HUDEP-2 (cell line): ENCODE results near the gene PKP1.

Experiments used
- DNase-seq, 76 experiments: peaks; one replicate each; lab custom pipeline; 2025; ENCODE audit not compliant: unreplicated experiment in 76 of 76; lab: John Stamatoyannopoulos, UW

PKP1 gene

GRCh38 chr1:201346987-201347386 is 63.7 kb downstream of the PKP1 start:
- no peak for DNase-seq

GRCh38 chr1:201347498-201348210 is 64.3 kb downstream of the PKP1 start:
- DNase-seq = no peak

- peak in 27 of 76 experiments; percentile 1 to 62 (median 20) for DNase-seq
Observed at GRCh38 chr1:201348211-201348566, 64.9 kb downstream of the PKP1 start.

- no peak for DNase-seq
Observed at GRCh38 chr1:201349092-201349491, 65.8 kb downstream of the PKP1 start.

- no peak for DNase-seq
Observed at GRCh38 chr1:201350361-201350725, 67.0 kb downstream of the PKP1 start.

- no peak for DNase-seq
Observed at GRCh38 chr1:201350884-201351283, 67.6 kb downstream of the PKP1 start.

DNA sequence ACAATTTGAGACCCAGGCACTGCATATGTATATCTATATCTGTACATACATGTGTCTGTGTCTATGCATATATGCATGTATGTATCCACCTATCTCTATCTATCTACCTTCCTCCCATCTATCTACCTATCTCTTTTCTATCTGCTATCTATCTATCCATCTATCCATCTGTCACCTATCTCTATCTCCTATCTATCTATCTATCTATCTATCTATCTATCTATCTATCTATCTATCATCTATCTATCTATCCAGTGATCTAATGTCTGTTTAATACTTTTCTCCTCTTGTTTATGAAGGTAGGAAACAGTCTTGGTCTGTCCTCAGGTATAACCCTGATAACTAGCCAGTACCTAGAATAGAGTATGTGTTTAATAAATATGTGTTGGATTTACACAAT is 68.3 kb downstream of the PKP1 start:
- no peak for DNase-seq

DNA sequence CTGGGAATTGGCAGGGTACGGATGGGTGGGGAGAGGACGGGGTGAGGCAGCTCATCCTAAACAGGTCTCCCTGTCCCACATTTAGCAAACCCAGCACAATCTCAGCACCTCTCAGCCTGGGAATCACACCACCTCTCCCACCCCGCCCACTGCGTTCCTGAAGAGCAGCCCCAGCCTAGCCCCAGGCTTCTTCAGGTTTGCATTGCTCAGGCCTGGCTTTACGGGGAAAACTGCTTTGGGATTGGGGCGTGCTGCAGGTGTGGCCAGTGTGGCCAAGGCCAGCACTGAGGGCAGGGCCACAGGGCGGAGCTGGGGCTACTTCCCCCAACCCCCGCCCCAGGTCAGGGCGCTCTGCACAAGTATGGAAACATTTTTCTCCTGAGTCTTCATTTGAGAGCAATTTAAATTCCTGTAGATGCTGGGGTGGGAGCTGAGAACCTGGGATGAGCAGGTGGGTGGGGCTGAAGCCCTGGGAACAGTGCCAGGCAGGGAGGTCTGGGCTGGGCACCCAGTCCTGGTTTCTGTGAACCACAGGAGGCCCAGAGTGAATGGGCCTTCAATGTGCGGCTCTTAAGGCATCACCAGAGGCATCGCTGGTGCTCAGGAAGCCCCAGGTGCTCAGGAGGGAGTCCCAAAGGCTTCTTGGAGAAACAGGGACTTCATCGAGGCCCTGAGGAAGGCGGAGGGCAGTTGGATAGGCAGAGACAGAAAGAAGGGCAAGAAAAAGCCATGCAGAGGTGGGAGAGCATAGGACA is 70.1 kb downstream of the PKP1 start:
- DNase-seq = no peak

GRCh38 chr1:201354151-201354900 is 71.0 kb downstream of the PKP1 start:
- no peak for DNase-seq

DNA sequence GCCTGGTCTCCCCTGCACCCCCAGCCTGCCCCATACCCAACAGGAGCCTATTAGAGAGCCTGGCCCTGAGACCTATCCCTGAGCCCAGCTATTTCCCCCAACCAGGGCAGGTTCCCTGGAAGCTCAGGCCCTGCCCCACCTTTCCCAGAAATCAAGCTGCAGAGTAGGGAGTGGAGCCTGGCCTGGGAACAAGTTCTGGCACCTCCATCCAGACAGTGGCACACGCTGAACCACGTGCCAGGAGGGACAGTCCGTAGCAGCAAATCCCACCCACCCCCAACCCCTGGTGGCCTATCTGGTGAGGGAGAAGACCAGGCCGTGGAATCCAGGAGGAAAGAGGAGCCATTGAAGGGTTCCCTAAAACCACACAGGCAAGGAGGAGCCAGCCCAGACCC is 71.6 kb downstream of the PKP1 start:
- DNase-seq = no peak

GRCh38 chr1:201355471-201355870 is 72.2 kb downstream of the PKP1 start:
- DNase-seq = no peak

DNA sequence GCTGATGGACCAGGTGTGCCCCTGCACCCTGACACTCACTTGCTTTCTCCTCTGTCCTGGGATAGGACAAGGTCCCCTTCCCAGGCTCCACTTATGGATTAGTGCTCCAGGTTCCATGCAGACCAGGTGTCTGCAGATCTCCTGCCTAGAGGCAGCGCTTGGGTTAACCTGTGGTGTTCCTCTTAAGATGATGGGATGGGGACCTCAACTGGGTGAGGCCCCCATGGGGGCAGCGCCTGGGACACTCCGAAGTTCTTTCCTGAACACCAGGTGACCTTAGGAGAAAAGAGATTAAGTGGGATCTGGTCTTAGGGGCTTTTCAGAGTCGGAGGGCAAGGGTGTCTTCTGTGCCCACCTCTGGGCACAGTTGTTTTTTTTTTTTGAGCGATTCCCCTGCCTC is 72.9 kb downstream of the PKP1 start:
- DNase-seq = no peak

GRCh38 chr1:201356701-201357100 is 73.4 kb downstream of the PKP1 start:
- no peak for DNase-seq

DNA sequence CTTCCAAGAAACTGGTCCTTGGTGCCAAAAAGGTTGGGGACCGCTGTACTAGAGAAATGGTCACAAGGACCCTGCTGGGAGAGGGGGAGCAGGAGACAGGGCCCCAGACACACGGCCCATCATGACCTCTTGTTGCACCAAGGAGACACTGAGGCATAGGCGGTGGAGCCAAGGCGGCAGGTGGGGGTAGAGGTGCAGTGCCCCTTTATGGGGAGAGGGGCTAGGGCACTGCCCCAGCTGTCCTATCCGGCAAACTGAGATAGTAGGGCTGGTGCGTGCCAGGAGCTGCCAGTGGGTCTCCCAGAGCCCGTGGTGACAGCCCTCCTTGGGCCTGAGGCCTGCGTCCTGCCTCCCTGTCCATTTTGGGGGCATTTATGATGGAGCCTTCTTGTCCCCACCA is 73.9 kb downstream of the PKP1 start:
- DNase-seq = no peak

DNA sequence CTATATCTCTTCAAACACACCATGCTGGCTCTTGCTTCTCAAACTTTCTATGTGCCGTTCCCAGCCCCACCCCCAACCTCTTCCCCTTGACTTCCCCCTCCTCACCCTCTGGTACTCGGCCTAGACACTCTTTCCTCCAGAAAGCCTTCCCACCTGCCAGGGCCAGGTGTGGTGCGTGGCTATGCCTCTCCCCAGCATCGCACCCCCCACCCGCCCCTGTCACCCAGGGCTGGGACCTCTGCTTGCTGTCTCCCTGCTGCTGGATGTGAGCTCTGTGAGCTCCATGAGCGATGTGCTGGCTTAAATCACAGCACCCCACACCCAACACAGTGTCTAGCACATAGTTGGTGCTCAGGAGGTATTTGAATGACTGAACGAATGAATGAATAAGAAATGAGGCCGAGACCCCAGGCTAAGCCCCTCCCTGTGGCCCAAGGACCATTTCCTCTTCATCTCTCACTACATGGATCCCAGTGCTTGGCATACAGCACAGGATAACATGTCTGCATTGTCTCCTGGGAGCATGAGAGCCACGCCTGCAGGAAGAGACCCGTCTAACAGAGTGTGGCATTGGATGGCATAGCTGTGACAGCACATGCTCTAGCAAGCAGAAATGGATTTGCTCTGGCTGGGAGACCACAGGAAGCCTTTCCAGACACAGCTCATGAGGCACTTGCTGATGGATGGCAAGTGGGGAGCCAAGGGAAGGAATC is 74.5 kb downstream of the PKP1 start:
- no peak for DNase-seq

DNA sequence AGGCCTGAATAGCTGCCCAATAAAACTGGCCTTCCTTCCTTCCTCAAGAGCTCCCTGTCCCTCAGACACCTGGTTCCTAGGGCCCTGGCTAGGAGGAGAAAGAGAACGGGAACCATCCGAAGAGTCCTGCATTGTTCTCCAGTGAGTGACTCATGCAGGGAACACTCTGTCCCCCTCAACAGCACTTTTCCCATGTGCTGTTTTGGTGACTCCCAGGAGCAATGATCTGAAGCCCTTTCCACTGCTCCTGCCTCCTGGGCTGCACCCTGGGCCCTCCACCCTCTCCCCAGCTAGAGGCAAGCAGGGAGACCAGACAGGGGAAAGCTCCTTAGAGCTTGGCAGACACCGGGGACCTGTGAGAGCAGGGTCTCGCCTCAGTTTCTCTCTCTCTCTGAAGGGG is 75.3 kb downstream of the PKP1 start:
- no peak for DNase-seq

DNA sequence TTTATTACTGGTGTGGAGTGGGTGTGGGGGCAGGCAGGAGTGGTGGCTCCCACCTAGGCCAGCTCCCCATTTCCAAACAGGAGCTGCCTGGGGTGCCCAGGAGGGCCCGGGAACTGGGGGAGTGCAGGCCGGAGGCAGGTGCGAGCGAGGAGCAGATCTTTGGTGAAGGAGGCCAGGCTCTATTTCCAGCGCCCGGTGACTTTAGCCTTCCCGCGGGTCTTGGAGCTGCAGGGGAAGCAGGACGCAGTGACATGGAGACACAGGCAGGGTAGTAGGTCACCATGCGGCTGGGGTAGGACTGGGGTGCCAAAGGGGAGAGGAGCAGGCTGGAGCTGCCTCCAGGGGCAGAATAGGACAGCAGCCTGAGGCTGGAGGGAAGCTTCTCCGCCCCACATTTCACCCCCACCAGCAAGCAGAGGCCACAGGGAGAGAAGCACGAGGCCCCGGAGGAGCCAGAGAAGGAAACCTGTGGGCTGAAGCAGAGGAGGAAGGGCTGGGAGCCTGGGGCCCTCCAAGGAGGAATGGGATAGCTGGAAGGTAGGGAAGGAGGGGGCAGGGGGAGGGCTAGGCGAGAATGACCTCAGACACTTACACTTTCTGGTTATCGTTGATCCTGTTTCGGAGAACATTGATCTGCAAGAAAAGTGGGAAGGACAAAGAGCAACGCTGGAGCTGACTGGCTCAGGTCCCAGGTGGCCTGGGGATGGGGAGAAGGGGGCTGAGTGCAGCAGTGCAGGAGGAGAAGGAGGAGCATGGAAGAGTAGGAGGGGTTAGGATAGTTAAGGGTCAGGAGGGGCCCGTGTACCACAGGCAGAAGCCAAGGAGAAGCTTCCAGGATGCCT is 75.9 kb downstream of the PKP1 start:
- DNase-seq = no peak

DNA sequence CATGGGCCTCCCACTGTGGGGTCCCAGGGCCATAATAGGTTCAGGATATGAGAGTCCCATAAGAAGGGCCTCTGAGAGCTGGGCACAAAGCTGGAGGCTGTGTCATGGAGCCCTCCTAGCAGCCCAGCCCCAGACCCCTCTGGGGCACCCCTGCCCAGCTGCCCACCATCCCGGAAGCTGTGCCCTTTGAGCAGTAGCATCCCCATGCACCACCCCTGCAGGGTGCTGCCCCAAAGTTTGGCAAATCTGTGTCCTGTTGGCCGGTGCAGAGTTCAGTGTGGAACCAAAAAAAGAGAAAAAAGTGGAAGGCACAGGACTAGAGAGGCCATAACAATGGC is 76.5 kb downstream of the PKP1 start:
- DNase-seq = no peak

GRCh38 chr1:201360486-201360885 is 77.2 kb downstream of the PKP1 start:
- DNase-seq = no peak

GRCh38 chr1:201360901-201361651 is 77.8 kb downstream of the PKP1 start:
- DNase-seq = no peak
